ENCODE measurements around the gene BUD23. TPM values are rescaled to one million over a fixed set of nuclear protein-coding genes. Genes with fewer than 3 reads are reported as not detected.

BUD23 gene
- total RNA-seq, 4 donors from 2014 or later, result 12.4 to 54.6 (median 31.5) TPM

DNA sequence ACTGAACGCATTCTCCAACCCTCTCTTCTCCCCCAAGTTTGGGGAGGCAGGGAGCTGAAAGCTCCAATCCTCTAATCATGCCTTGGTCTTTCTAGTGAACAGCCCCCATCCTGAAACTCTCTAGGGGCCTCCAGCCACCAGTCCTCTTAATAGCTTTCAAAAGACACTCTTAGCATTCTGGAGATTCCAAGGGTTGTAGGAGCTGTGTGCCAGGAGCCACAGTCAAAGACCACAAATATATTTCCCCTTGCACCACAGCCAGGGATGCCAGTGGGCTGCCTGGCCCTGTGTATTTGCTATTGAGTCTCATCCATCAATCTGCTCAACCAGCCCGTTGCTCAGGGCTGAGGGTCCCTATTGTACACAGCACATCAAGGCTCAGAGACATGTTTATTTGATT lies 40.6 kb upstream of the BUD23 start:
- intact Hi-C loops (cut with DNase I; ENCODE audit: low total_unique reads), result no loop called here
- H3K4me1 ChIP-seq, result peaks cover 0 to 3% of the 10 kb centered on the region in 2 donors
- H3K27ac ChIP-seq, result no peak overlapping the region
- DNase-seq, result no peak
- no peak overlapping the region for H3K4me3 ChIP-seq
- H3K27me3 ChIP-seq, result peaks cover 3 to 5% of the 10 kb centered on the region in 2 donors
- H3K36me3 ChIP-seq, result no peaks in the 10 kb centered on the region
- TF ChIP-seq, protein P1, sequence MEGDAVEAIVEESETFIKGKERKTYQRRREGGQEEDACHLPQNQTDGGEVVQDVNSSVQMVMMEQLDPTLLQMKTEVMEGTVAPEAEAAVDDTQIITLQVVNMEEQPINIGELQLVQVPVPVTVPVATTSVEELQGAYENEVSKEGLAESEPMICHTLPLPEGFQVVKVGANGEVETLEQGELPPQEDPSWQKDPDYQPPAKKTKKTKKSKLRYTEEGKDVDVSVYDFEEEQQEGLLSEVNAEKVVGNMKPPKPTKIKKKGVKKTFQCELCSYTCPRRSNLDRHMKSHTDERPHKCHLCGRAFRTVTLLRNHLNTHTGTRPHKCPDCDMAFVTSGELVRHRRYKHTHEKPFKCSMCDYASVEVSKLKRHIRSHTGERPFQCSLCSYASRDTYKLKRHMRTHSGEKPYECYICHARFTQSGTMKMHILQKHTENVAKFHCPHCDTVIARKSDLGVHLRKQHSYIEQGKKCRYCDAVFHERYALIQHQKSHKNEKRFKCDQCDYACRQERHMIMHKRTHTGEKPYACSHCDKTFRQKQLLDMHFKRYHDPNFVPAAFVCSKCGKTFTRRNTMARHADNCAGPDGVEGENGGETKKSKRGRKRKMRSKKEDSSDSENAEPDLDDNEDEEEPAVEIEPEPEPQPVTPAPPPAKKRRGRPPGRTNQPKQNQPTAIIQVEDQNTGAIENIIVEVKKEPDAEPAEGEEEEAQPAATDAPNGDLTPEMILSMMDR (IDR thresholded peaks at IDR 0.05), result no peak
- TF ChIP-seq POLR2A (IDR thresholded peaks at IDR 0.05), result no peak
- H3K9me3 ChIP-seq, result peaks cover 0 to 6% of the 10 kb centered on the region in 2 donors

DNA sequence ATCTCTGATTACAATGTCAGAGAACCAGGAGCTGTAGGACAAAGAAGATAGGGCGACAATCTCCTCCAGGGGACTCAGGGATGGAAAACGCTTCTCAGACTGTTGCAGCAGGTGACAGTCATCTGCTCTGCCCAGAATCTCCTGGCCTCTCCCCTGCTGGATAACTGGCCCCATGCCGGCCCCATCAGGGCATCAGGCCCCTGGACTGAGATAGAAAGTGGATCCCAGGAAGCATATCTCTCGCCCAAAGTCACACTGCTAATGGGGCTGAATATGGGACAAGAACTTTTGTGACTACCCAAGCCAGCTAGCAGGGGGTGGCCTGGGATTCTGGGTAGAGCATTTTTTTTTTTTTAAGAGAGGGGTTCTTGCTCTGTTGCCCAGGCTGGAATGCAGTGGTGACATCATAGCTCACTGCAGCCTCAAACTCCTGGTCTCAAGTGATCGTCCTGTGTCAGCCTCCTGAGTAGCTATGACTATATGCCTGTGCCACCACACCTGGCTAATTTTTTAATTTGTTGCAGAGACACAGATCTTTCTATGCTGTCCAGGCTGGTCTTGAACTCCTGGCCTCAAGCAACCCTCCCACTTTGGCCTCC lies 38.6 kb upstream of the BUD23 start:
- peaks cover 3 to 5% of the 10 kb centered on the region in 2 donors for H3K27me3 ChIP-seq
- peaks cover 0 to 6% of the 10 kb centered on the region in 2 donors for H3K9me3 ChIP-seq
- no peak overlapping the region for H3K27ac ChIP-seq
- no peak for DNase-seq
- TF ChIP-seq, protein P1 (IDR thresholded peaks at IDR 0.05), result no peak
- TF ChIP-seq POLR2A (IDR thresholded peaks at IDR 0.05), result no peak
- H3K36me3 ChIP-seq, result no peaks in the 10 kb centered on the region
- intact Hi-C loops (cut with DNase I; ENCODE audit: low total_unique reads), result no loop called here
- H3K4me1 ChIP-seq, result peaks cover 0 to 5% of the 10 kb centered on the region in 2 donors
- no peak overlapping the region for H3K4me3 ChIP-seq

DNA sequence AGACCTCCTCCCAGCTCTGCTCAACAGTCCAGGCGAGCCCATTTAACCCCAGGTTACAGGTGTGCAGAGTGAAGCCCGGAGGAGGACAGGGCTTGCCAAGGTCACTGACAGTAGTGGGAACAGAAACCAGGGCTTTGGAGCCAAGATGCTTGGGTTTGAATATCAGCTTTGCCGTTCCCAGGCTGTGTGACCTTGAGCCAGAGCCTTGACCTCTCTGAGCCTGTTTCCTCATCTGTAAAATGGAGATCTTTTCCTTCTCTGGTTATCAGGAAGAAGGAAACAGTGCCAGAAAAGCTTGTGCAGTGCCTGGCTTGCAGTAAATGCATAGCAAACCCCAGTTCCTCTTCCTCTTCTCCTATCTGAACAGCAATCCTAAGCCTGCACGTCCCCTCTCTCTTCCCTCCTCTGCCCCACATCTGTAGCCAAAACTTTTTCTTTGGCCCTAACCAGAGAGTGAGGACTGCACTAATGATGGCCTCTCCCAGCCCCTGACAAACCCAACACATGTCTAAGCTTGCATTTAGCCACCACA lies 37.7 kb upstream of the BUD23 start:
- peaks cover 3 to 5% of the 10 kb centered on the region in 2 donors for H3K27me3 ChIP-seq
- H3K4me3 ChIP-seq, result no peak overlapping the region
- peaks cover 0 to 5% of the 10 kb centered on the region in 2 donors for H3K4me1 ChIP-seq
- intact Hi-C loops (cut with DNase I; ENCODE audit: low total_unique reads), result no loop called here
- H3K9me3 ChIP-seq, result peaks cover 0 to 6% of the 10 kb centered on the region in 2 donors
- H3K36me3 ChIP-seq, result no peaks in the 10 kb centered on the region
- no peak overlapping the region for H3K27ac ChIP-seq
- TF ChIP-seq, protein P1 (IDR thresholded peaks at IDR 0.05), result no peak
- no peak for TF ChIP-seq POLR2A (IDR thresholded peaks at IDR 0.05)
- no peak for DNase-seq

DNA sequence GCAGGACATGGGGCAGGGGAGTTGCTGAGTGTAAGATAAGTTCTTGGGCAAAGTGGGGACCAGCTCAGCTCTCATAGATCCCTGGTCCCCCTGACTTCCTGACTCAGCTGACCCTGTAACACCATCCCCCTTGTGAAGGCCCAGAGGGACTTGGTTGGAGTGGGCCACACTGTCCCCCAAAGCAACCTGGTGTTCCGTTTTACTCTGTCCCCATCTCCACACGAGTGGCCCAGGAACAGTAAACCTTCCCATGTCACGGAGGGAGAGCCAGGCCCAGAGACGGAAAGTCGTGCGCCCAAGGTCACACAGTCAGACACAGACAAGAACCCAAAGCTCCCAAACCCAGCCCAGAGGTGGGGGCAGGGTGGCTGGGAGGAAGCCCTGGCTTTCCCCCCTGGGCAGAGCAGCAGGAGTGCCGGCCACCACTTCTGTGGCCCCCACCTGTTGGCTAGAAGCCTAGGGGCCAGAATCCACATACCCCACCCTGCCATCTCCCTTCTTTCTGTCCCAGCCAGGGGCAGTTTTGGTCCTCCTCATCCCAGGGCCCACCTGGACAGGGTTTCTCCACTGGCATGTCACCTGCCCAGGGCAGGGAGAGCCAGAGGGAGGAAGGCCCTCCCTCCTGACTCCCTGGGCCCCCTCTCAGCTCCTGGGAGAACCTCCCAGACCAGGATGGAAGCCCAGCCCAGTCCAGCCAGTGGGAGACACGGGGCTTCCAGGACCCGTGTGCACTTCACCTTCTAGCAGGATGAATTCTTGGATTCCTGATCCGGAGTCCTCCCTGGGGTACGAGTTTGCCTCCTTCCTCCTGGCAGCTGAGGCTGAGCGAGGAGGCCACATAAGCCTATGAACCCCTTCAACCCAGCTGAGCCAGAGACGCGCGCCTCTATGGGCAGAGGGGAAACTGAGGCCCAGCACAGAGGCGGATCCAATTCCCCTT lies 36.3 kb upstream of the BUD23 start:
- no peak for DNase-seq
- H3K27me3 ChIP-seq, result peaks cover 3 to 5% of the 10 kb centered on the region in 2 donors
- no peak overlapping the region for H3K27ac ChIP-seq
- peaks cover 0 to 5% of the 10 kb centered on the region in 2 donors for H3K4me1 ChIP-seq
- no peak overlapping the region for H3K4me3 ChIP-seq
- no peak for TF ChIP-seq POLR2A (IDR thresholded peaks at IDR 0.05)
- TF ChIP-seq, protein P1 (IDR thresholded peaks at IDR 0.05), result no peak
- no peaks in the 10 kb centered on the region for H3K36me3 ChIP-seq
- intact Hi-C loops (cut with DNase I; ENCODE audit: low total_unique reads), result no loop called here
- H3K9me3 ChIP-seq, result no peaks in the 10 kb centered on the region
